H1 (cell line): ENCODE measurements around the gene C11orf58. TPM values are rescaled to one million over a fixed set of nuclear protein-coding genes. Genes with fewer than 3 reads are reported as not detected.

Experiments
- CTCF ChIA-PET: fragments of 300-600 bp; sonication (Branson Sonifier 250); formaldehyde crosslinking; loops from one replicate; lab custom pipeline; 2021; ENCODE audit not compliant: partially characterized antibody; lab: Charles Lee
- POLR2A ChIA-PET: fragments of 300-600 bp; sonication (Branson Sonifier 250); formaldehyde crosslinking; loops from one replicate; lab custom pipeline; 2021; ENCODE audit warnings: inconsistent platforms; ENCODE audit not compliant: partially characterized antibody; lab: Charles Lee
- DNase-seq, 2 experiments: peaks; one replicate each; pipeline versions ENCODE4 v3.0.0 to v3.0.0-alpha.2; 2010 to 2022; ENCODE audit warnings: low spot score in 2 of 2, low read depth in 1 of 2, mixed read lengths in 1 of 2
- FAIRE-seq: peaks from 2 replicates; lab custom pipeline; 2011; peaks lifted over from hg19 to GRCh38; lab: Jason Lieb, UNC
- H2AFZ ChIP-seq: 2 replicates; pipeline ENCODE4 v1.8.1; 2012; ENCODE audit warnings: low read length, inconsistent platforms
- H2AK5ac ChIP-seq: 2 replicates; pipeline ENCODE4 v1.6.1; 2013; ENCODE audit warnings: low read depth, low read length
- H2BK120ac ChIP-seq: replicated peaks from 2 replicates; pipeline ENCODE3; 2013; ENCODE audit warnings: low read depth, low read length, inconsistent platforms
- H2BK12ac ChIP-seq: 2 replicates; pipeline ENCODE4 v1.6.1; 2013; ENCODE audit warnings: low read depth, low read length
- H2BK15ac ChIP-seq: 2 replicates; pipeline ENCODE4 v1.6.1; 2013; ENCODE audit warnings: low read length
- H2BK20ac ChIP-seq: 2 replicates; pipeline ENCODE4 v1.6.1; 2013; ENCODE audit warnings: low read length
- H2BK5ac ChIP-seq: 2 replicates; pipeline ENCODE4 v1.6.1; 2013; ENCODE audit warnings: low read depth, low read length
- H3K14ac ChIP-seq: 2 replicates; pipeline ENCODE4 v1.6.1; 2013; ENCODE audit warnings: inconsistent platforms; ENCODE audit not compliant: insufficient read length
- H3K18ac ChIP-seq: 2 replicates; pipeline ENCODE4 v1.6.1; 2013; ENCODE audit warnings: low read length; ENCODE audit errors: extremely low read depth
- H3K23ac ChIP-seq: 2 replicates; pipeline ENCODE4 v1.6.1; 2013; ENCODE audit warnings: inconsistent platforms; ENCODE audit not compliant: insufficient read length
- H3K23me2 ChIP-seq: 2 replicates; pipeline ENCODE4 v1.6.1; 2013; ENCODE audit warnings: low read depth, low read length
- H3K27ac ChIP-seq: 2 replicates; pipeline ENCODE4 v1.6.1; 2011; ENCODE audit warnings: low read depth, low read length, inconsistent platforms
- H3K27me3 ChIP-seq, 4 experiments: replicated peaks in 1 of 4; 1 replicate in 1 of 4; 2 replicates in 3 of 4; pipeline versions ENCODE4 v1.6.1 to v1.8.1; 2011 to 2013; ENCODE audit warnings: low read length in 3 of 4, mild to moderate bottlenecking in 3 of 4, inconsistent platforms in 2 of 4, mixed read lengths in 2 of 4, moderate library complexity in 1 of 4; ENCODE audit not compliant: control insufficient read depth in 3 of 4, insufficient read depth in 3 of 4; ENCODE audit errors: extremely low read depth in 1 of 4
- H3K36me3 ChIP-seq, 4 experiments: 2 replicates each; pipeline versions ENCODE4 v1.6.1 to v1.8.1; 2011 to 2013; ENCODE audit warnings: mild to moderate bottlenecking in 4 of 4, low read length in 3 of 4, moderate library complexity in 2 of 4, control low read depth in 1 of 4, inconsistent platforms in 1 of 4; ENCODE audit not compliant: insufficient read depth in 4 of 4, control insufficient read depth in 2 of 4
- H3K4ac ChIP-seq: replicated peaks from 2 replicates; pipeline ENCODE3; 2013; ENCODE audit warnings: low read length, low read depth, mixed read lengths, inconsistent platforms; ENCODE audit not compliant: insufficient read length
- H3K4me1 ChIP-seq, 4 experiments: replicated peaks in 1 of 4; 1 replicate in 1 of 4; 2 replicates in 3 of 4; pipeline versions ENCODE4 v1.6.1 to v1.8.1; 2011 to 2013; ENCODE audit warnings: low read length in 3 of 4, inconsistent platforms in 2 of 4, mixed read lengths in 1 of 4; ENCODE audit not compliant: insufficient read depth in 4 of 4, control insufficient read depth in 3 of 4
- H3K4me2 ChIP-seq, 2 experiments: 2 replicates each; pipeline versions ENCODE4 v1.6.1 to v1.8.1; 2011 to 2013; ENCODE audit warnings: low read depth in 2 of 2, low read length in 2 of 2, control low read depth in 1 of 2, inconsistent platforms in 1 of 2, mild to moderate bottlenecking in 1 of 2; ENCODE audit not compliant: insufficient read depth in 1 of 2
- H3K4me3 ChIP-seq, 4 experiments: fragments of 200-600, 300-600 bp in 1 of 4; sonication (generic), shearing (Covaris generic), sonication (Bioruptor Twin) in 1 of 4; 2 replicates each; pipeline versions ENCODE4 v1.5.1 to v1.8.1; 2011 to 2016; ENCODE audit warnings: low read length in 4 of 4, low read depth in 3 of 4, control low read depth in 2 of 4, inconsistent platforms in 2 of 4, mild to moderate bottlenecking in 2 of 4, mixed read lengths in 1 of 4, moderate library complexity in 1 of 4; ENCODE audit not compliant: insufficient read depth in 2 of 4; ENCODE audit errors: extremely low read depth in 1 of 4
- H3K56ac ChIP-seq: replicated peaks from 2 replicates; pipeline ENCODE3; 2013; ENCODE audit warnings: low read depth, mild to moderate bottlenecking, mixed read lengths, low read length, inconsistent platforms; ENCODE audit not compliant: insufficient read length
- H3K79me1 ChIP-seq: 2 replicates; pipeline ENCODE4 v1.6.1; 2013; ENCODE audit warnings: low read depth, low read length, control low read depth
- H3K79me2 ChIP-seq, 2 experiments: 2 replicates each; pipeline versions ENCODE4 v1.6.1 to v1.8.1; 2012 to 2013; ENCODE audit warnings: low read length in 2 of 2, mild to moderate bottlenecking in 2 of 2, inconsistent platforms in 1 of 2; ENCODE audit not compliant: insufficient read depth in 2 of 2, control insufficient read depth in 1 of 2
- H3K9ac ChIP-seq, 4 experiments: replicated peaks in 1 of 4; 1 replicate in 1 of 4; 2 replicates in 3 of 4; pipeline versions ENCODE4 v1.6.1 to v1.8.1; 2011 to 2013; ENCODE audit warnings: low read depth in 3 of 4, low read length in 3 of 4, control low read depth in 2 of 4, mild to moderate bottlenecking in 2 of 4, moderate library complexity in 2 of 4, inconsistent platforms in 1 of 4; ENCODE audit errors: extremely low read depth in 1 of 4
- H3K9me3 ChIP-seq, 2 experiments: 2 replicates each; pipeline versions ENCODE4 v1.6.1 to v1.8.1; 2012 to 2013; ENCODE audit warnings: mild to moderate bottlenecking in 2 of 2, moderate library complexity in 2 of 2, control low read depth in 1 of 2, inconsistent platforms in 1 of 2, low read depth in 1 of 2, low read length in 1 of 2, mixed read lengths in 1 of 2; ENCODE audit not compliant: insufficient read depth in 2 of 2
- H4K20me1 ChIP-seq, 2 experiments: replicated peaks in 1 of 2; 2 replicates each; pipeline versions ENCODE3 to v1.8.1; 2011 to 2013; ENCODE audit warnings: inconsistent platforms in 2 of 2, low read length in 2 of 2, mild to moderate bottlenecking in 1 of 2; ENCODE audit not compliant: insufficient read depth in 2 of 2, control insufficient read depth in 1 of 2
- H4K5ac ChIP-seq: 2 replicates; pipeline ENCODE4 v1.6.1; 2013; ENCODE audit warnings: low read length, low read depth, mixed read lengths, inconsistent platforms; ENCODE audit not compliant: insufficient read length
- H4K8ac ChIP-seq: 2 replicates; pipeline ENCODE4 v1.8.0; 2013; ENCODE audit warnings: mild to moderate bottlenecking, moderate library complexity, low read length, inconsistent platforms; ENCODE audit not compliant: insufficient read depth; ENCODE audit errors: extremely low read depth
- H4K91ac ChIP-seq: replicated peaks from 2 replicates; pipeline ENCODE3; 2013; ENCODE audit warnings: low read length, mixed read lengths, inconsistent platforms; ENCODE audit not compliant: insufficient read length
- BCL11A ChIP-seq, 2 experiments: IDR thresholded peaks; one replicate each; pipeline ENCODE4 v1.6.1; 2011; ENCODE audit warnings: low read depth in 2 of 2, low read length in 2 of 2, mild to moderate bottlenecking in 2 of 2
- BRCA1 ChIP-seq: IDR thresholded peaks from 2 replicates; pipeline ENCODE4 v1.6.1; 2012; ENCODE audit warnings: low read depth, low read length, improper control_type of control experiment
- CBX8 ChIP-seq: fragments of 300-800, 300-1000 bp; sonication (generic); IDR thresholded peaks from 2 replicates; pipeline ENCODE4 v1.7.1; 2016; ENCODE audit warnings: low read depth, low read length, borderline replicate concordance
- CTBP2 ChIP-seq: IDR thresholded peaks from 2 replicates; pipeline ENCODE4 v1.7.0; 2011; ENCODE audit warnings: borderline replicate concordance, mild to moderate bottlenecking, moderate library complexity, mixed read lengths, low read length; ENCODE audit not compliant: insufficient read depth, insufficient read length
- EGR1 ChIP-seq: IDR thresholded peaks from 2 replicates; pipeline ENCODE4 v1.6.1; 2011; ENCODE audit warnings: low read depth, low read length, borderline replicate concordance
- FOSL1 ChIP-seq: IDR thresholded peaks from 2 replicates; pipeline ENCODE4 v1.6.1; 2011; ENCODE audit warnings: mild to moderate bottlenecking, low read depth, low read length, moderate library complexity; ENCODE audit not compliant: insufficient read depth
- KDM1A ChIP-seq: fragments of 200-600, 300-600 bp; sonication (generic); IDR thresholded peaks from 2 replicates; pipeline ENCODE4 v1.7.1; 2016; ENCODE audit warnings: mild to moderate bottlenecking, low read length, borderline replicate concordance
- POLR2AphosphoS5 ChIP-seq: IDR thresholded peaks from 2 replicates; pipeline ENCODE4 v1.6.1; 2011; ENCODE audit warnings: low read depth, low read length
- SIN3A ChIP-seq, 2 experiments: IDR thresholded peaks in 1 of 2; conservative IDR thresholded peaks in 1 of 2; 2 replicates each; pipeline ENCODE4 v1.6.1; 2011 to 2012; ENCODE audit warnings: low read length in 2 of 2, improper control_type of control experiment in 1 of 2, low read depth in 1 of 2, mild to moderate bottlenecking in 1 of 2
- SIX5 ChIP-seq: IDR thresholded peaks from 2 replicates; pipeline ENCODE4 v1.6.1; 2011; ENCODE audit warnings: mild to moderate bottlenecking, low read depth, low read length
- SP1 ChIP-seq: IDR thresholded peaks from 2 replicates; pipeline ENCODE4 v1.6.1; 2011; ENCODE audit warnings: low read depth, low read length
- WGBS, 2 experiments: shearing (Covaris generic) in 1 of 2; methylation state at CpG; one replicate each; pipeline versions ENCODE4 v1.1.6 to v1.1.7; 2013 to 2015; ENCODE audit warnings: low lambda C conversion rate in 2 of 2, mixed read lengths in 2 of 2, inconsistent platforms in 1 of 2, low coverage in 1 of 2, missing lambda C conversion rate in 1 of 2; ENCODE audit not compliant: insufficient replicate concordance in 2 of 2, insufficient coverage in 1 of 2, insufficient read length in 1 of 2; ENCODE audit errors: extremely low coverage in 1 of 2, missing lambda C conversion rate in 1 of 2; 5-methylcytosine and 5-hydroxymethylcytosine counted together
- polyA plus RNA-seq, 7 experiments: library from polyadenylated mRNA; depleted of rRNA in 3 of 7; stranded (reverse) in 5 of 7; unstranded in 2 of 7; fragments of >200 nt in 5 of 7; fragments of 200-250 nt in 2 of 7; gene quantifications; 1 replicate in 5 of 7; 2 replicates in 1 of 7; 4 replicates in 1 of 7; pipeline versions ENCODE4 v1.2.1 to v1.2.3, GENCODE V29; 2011 to 2013; ENCODE audit warnings: missing spikeins in 2 of 7, mixed read lengths in 2 of 7
- total RNA-seq: library from RNA; stranded (reverse); fragmentation: NEBNext Ultra II Directional; extraction: Animal tissue kit (Norgen Biotek cat#: 25700); gene quantifications from 2 replicates; pipeline ENCODE4 v1.2.1, GENCODE V29; 2021
- TF ChIP-seq, protein P1 (sequence below): IDR thresholded peaks from 2 replicates; pipeline ENCODE4 v1.6.1; 2012; ENCODE audit warnings: inconsistent platforms

Gene C11orf58
- total and polyA plus RNA-seq, 2 of the 8 experiments (the other 6 are each of a cell fraction or from before 2014, with no cell fraction given) = 70.7 to 181 TPM

DNA sequence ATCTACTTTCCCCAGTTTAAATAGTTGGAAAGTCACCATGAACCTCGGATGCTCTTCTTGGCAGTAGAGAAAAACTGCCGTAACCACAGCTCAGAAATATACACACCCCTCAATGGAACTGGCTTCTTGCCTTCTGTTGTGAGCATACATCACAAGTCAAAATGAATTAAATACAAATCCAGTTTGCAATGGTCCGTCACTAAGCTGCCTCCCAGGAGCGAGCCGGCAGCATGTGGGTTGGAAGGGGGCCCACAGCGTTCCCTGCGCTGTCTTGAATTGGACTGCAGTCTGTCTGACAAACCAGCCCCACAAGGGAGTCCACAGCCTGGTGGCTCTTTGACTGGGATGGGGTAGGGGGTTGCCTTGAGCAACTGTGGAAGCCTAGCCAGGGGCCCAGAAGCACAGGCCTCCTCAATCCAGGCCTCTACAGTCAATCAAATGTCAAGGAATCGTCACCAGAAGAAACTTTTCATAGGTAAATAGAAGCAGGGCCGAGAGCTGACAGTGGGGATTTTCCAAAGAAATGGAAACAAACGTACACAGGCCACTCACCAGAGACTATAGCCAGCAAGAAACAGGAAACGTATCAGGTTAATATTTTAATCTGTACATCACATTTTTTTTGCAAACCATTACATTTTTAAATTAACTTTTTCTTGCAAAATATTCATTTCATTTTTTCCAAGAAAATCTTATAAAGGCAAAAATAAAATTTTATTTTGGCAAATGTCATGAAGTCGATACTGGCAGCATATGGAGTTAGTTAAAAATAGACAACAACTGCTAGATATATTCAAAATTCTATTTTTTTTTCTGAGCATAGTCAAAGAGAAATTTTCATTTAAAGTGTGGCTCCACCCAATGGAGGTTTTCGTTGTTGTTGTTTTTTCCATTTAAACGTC is 38.5 kb downstream of the C11orf58 start:
- Histone ChIP-seq H4K20me1 (no peaks in the 10 kb centered on the region), H3K79me2 (no peaks in the 10 kb centered on the region), H3K27me3 (no peaks in the 10 kb centered on the region), H3K9ac (no peak overlapping the region), H2BK15ac (no peak overlapping the region), H3K23ac (no peak overlapping the region), H3K4me3 (no peak overlapping the region), H3K23me2 (peaks cover 2% of the 10 kb centered on the region; the same call in 1 of the 2 replicates), H3K56ac (no peak overlapping the region), H3K27ac (no peak overlapping the region), H2BK120ac (no peak overlapping the region), H3K4me2 (no peak overlapping the region), H3K4me1 (no peaks in the 10 kb centered on the region; a peak in 1 of 7 replicates), H2BK12ac (no peak overlapping the region), H2BK20ac (no peak overlapping the region), H3K79me1 (no peaks in the 10 kb centered on the region), H3K36me3 (peaks cover 0 to 4% (median 0%) of the 10 kb centered on the region in 4 experiments; a peak in 1 of 8 replicates), H3K9me3 (no peaks in the 10 kb centered on the region), H2AFZ (no peak overlapping the region), H2BK5ac (no peak overlapping the region), H3K4ac (no peak overlapping the region), H4K91ac (no peak overlapping the region), H4K8ac (no peak overlapping the region), H4K5ac (no peak overlapping the region), H3K14ac (no peak overlapping the region), H3K18ac (no peak overlapping the region), H2AK5ac (no peak overlapping the region)
- ChIA-PET CTCF (interaction anchor here (0.6 to 1.8 kb wide), 3 partner anchors 9 to 291 kb away, joined by 4 to 13 read pairs (median 5); no protein-coding TSS in a partner anchor), POLR2A (no interaction called here)
- FAIRE-seq (no peak), DNase-seq (no peak)
- WGBS, 2 experiments = 91% methylated on average over 14 of the region's 14 CpGs; no CpG with 5 or more reads in 1 of the 2 experiments
- TF ChIP-seq SIX5 (no peak), KDM1A (no peak), BCL11A (IDR thresholded peaks at IDR 0.05; ENCODE audit: low read depth in 2 of 2, low read length in 2 of 2) (no peak), POLR2AphosphoS5 (no peak), SIN3A (conservative IDR thresholded peaks at IDR 0.05 in 1 of 2, IDR thresholded peaks at IDR 0.05 in 1 of 2; ENCODE audit: low read depth in 1 of 2, low read length in 2 of 2) (no peak), EGR1 (no peak), FOSL1 (no peak), BRCA1 (no peak), SP1 (no peak), CTBP2 (no peak), CBX8 (no peak)
- TF ChIP-seq, protein P1, sequence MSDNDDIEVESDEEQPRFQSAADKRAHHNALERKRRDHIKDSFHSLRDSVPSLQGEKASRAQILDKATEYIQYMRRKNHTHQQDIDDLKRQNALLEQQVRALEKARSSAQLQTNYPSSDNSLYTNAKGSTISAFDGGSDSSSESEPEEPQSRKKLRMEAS = no peak
